OCI-LY7 (cell line): ENCODE results near the gene ARHGEF19. TPM values are rescaled to one million over a fixed set of nuclear protein-coding genes. Genes with fewer than 3 reads are reported as not detected.

Experiments used
- BruUV-seq: library from RNA; stranded (reverse); fragments of 400-500 nt; replicated peaks from 2 replicates; lab custom pipeline; 2021; lab: Mats Ljungman, UMichigan
- CTCF ChIA-PET: fragments of 300-600 bp; sonication (Branson Sonifier 250); formaldehyde crosslinking; loops from one replicate; lab custom pipeline; 2022; ENCODE audit warnings: antibody characterized with exemption; ENCODE audit not compliant: unreplicated experiment; lab: Charles Lee
- POLR2A ChIA-PET: fragments of 300-600 bp; sonication (Branson Sonifier 250); formaldehyde crosslinking; loops from one replicate; lab custom pipeline; 2022; ENCODE audit warnings: antibody characterized with exemption; lab: Charles Lee
- DNase-seq: peaks from one replicate; pipeline ENCODE4 v3.0.0-alpha.2; 2015; ENCODE audit warnings: low spot score
- H2AFZ ChIP-seq: fragments of 200-600 bp; sonication (generic), shearing (Covaris generic); 2 replicates; pipeline ENCODE4 v1.6.1; 2014; ENCODE audit warnings: mild to moderate bottlenecking, antibody characterized with exemption, low read length, moderate library complexity
- H3K27ac ChIP-seq: fragments of 200-600 bp; sonication (generic); 2 replicates; pipeline ENCODE4 v1.5.1; 2014; ENCODE audit warnings: mixed run types, low read depth, mild to moderate bottlenecking, moderate library complexity, low read length, inconsistent platforms; ENCODE audit not compliant: poor library complexity, severe bottlenecking
- H3K36me3 ChIP-seq: fragments of 200-600 bp; sonication (generic); 2 replicates; pipeline ENCODE4 v1.6.1; 2014; ENCODE audit warnings: mild to moderate bottlenecking, antibody characterized with exemption, low read length, moderate library complexity, mixed read lengths; ENCODE audit not compliant: insufficient read depth
- H3K4me1 ChIP-seq: fragments of 200-600 bp; sonication (generic); 2 replicates; pipeline ENCODE4 v1.5.1; 2014; ENCODE audit warnings: mild to moderate bottlenecking, low read length; ENCODE audit not compliant: insufficient read depth, poor library complexity, severe bottlenecking
- H3K4me2 ChIP-seq: fragments of 200-600 bp; sonication (generic); 2 replicates; pipeline ENCODE4 v1.6.1; 2014; ENCODE audit warnings: mild to moderate bottlenecking, low read length
- H3K4me3 ChIP-seq: fragments of 200-600 bp; sonication (generic); 2 replicates; pipeline ENCODE4 v1.5.1; 2014; ENCODE audit warnings: mild to moderate bottlenecking, low read depth, low read length; ENCODE audit not compliant: poor library complexity, severe bottlenecking
- H3K79me2 ChIP-seq: fragments of 200-600 bp; sonication (generic); 2 replicates; pipeline ENCODE4 v1.6.1; 2016; ENCODE audit warnings: low read depth, mild to moderate bottlenecking, low read length, moderate library complexity, mixed read lengths; ENCODE audit not compliant: insufficient read depth
- H3K9me2 ChIP-seq: fragments of 200-600 bp; sonication (generic); 2 replicates; pipeline ENCODE4 v1.6.1; 2016; ENCODE audit warnings: mild to moderate bottlenecking, low read length, mixed read lengths; ENCODE audit not compliant: insufficient read depth
- H3K9me3 ChIP-seq: fragments of 200-600 bp; sonication (generic); 2 replicates; pipeline ENCODE4 v1.6.1; 2014; ENCODE audit warnings: mild to moderate bottlenecking, mixed run types, low read length, mixed read lengths
- H4K20me1 ChIP-seq: fragments of 200-600 bp; sonication (generic); 2 replicates; pipeline ENCODE4 v1.6.1; 2014; ENCODE audit warnings: mild to moderate bottlenecking, antibody characterized with exemption, low read length, moderate library complexity, mixed read lengths; ENCODE audit not compliant: insufficient read depth
- CTCF ChIP-seq: fragments of 200-600 bp; sonication (generic); conservative IDR thresholded peaks from 2 replicates; pipeline ENCODE4 v1.5.1; 2014; ENCODE audit warnings: mild to moderate bottlenecking, antibody characterized with exemption, low read length, moderate library complexity, mixed read lengths
- EZH2phosphoT487 ChIP-seq: fragments of 200-600 bp; sonication (generic); IDR thresholded peaks from 2 replicates; pipeline ENCODE4 v1.6.1; 2018; ENCODE audit warnings: low read depth, borderline replicate concordance, mild to moderate bottlenecking, mixed run types, antibody characterized with exemption, low read length, moderate library complexity, mixed read lengths
- intact Hi-C: fragments of 100-400 bp; cut with micrococcal nuclease; formaldehyde crosslinking; loops from one replicate; pipeline ENCODE4 v1.10.0; 2022; ENCODE audit not compliant: unreplicated experiment
- total RNA-seq, 2 experiments: library from RNA; depleted of rRNA in 1 of 2; stranded (reverse); fragments of >200 nt in 1 of 2; shearing (Covaris generic) in 1 of 2; gene quantifications; 2 replicates each; pipeline ENCODE4 v1.2.3, GENCODE V29; 2014 to 2022

ARHGEF19 gene
- total RNA-seq, 2 experiments from 2014 or later, result 2.7 to 6.2 TPM

- no peak overlapping the region for H2AFZ ChIP-seq
- ChIA-PET CTCF (no interaction called here), POLR2A (interaction anchor here (0.9 kb wide), 1 partner anchor 75 kb away, joined by 3 read pairs; no protein-coding TSS in a partner anchor)
Observed at GRCh38 chr1:16158993-16159831, 53.2 kb downstream of the ARHGEF19 start.

GRCh38 chr1:16158025-16158424, 54.4 kb downstream of the ARHGEF19 start:
- no TSS peak for BruUV-seq
- Histone ChIP-seq H3K9me2 (no peaks in the 10 kb centered on the region), H3K4me3 (no peak overlapping the region), H3K9me3 (no peaks in the 10 kb centered on the region), H3K36me3 (no peaks in the 10 kb centered on the region), H4K20me1 (no peaks in the 10 kb centered on the region), H3K4me2 (no peak overlapping the region), H3K27ac (no peak overlapping the region), H3K79me2 (no peaks in the 10 kb centered on the region), H3K4me1 (peaks cover 14% of the 10 kb centered on the region), H2AFZ (no peak overlapping the region)
- DNase-seq, result no peak
- intact Hi-C loops, result no loop called here
- ChIA-PET POLR2A (no interaction called here), CTCF (interaction anchor here (0.6 kb wide), 1 partner anchor 302 kb away, joined by 3 read pairs; no protein-coding TSS in a partner anchor)
- TF ChIP-seq EZH2phosphoT487 (no peak), CTCF (no peak)

More at GRCh38 chr1:16158993-16159831, 53.2 kb downstream of the ARHGEF19 start:
- Histone ChIP-seq H3K4me1 (peaks cover 5% of the 10 kb centered on the region), H3K4me3 (no peak overlapping the region), H3K36me3 (no peaks in the 10 kb centered on the region), H3K27ac (no peak overlapping the region), H4K20me1 (no peaks in the 10 kb centered on the region), H3K9me2 (no peaks in the 10 kb centered on the region), H3K4me2 (no peak overlapping the region), H3K9me3 (no peaks in the 10 kb centered on the region), H3K79me2 (no peaks in the 10 kb centered on the region)
- intact Hi-C loops, result no loop called here
- no peak for DNase-seq
- TF ChIP-seq EZH2phosphoT487, result no peak
- no peak for TF ChIP-seq CTCF
- no TSS peak for BruUV-seq
